ENCODE measurements around the gene SYT6. TPM values are rescaled to one million over a fixed set of nuclear protein-coding genes. Genes with fewer than 3 reads are reported as not detected.

Gene SYT6
- total RNA-seq, 1 experiment from 2014 or later = 77.2 TPM

DNA sequence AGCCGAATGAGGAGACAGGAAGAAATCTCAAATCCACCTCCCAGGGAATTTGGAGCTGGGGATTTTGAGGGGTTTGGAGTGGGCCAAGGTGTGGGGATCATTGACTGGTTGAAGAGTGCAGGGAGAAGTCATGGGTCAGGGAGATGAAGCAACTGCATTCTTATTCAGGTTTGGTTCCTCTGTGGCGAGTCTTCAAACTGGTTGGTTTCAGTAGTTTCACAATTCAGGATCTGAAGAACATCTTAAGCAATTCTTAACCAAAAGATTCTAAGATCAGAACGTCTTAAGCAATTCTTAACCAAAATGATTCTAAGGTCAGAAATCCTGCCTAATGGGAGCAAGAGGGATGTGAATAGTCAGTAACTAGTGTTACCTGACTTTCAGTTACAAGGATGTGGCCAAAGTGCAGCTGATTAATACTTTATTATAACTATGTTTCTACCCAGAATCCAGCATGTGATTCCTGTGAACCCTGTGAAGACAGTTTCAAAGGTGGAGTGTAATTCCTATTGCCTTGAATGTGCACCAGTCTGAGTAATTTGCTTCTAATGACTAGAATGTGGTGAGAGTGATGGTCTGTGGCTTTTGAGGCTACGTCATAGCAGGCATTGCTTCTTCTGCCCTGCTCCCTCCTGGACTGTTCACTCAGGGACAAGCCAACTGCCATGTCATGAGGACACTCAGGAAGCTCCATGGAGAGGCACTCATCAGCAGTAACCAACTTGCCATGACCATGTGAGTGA lies 113.2 kb downstream of the SYT6 start:
- no peaks in the 10 kb centered on the region for H3K79me2 ChIP-seq (ENCODE audit: insufficient read depth, low read length)
- no peak overlapping the region for H3K9ac ChIP-seq (ENCODE audit: extremely low read depth, insufficient read length, low read length)
- H4K8ac ChIP-seq (replicated peaks; ENCODE audit: insufficient read length, low read depth, low read length) = no peak overlapping the region
- Mint-ChIP-seq H3K36me3 (ENCODE audit: insufficient read depth in 1 of 3, low read depth in 3 of 3) (peaks cover 0 to 15% (median 10%) of the 10 kb centered on the region in 3 experiments; a peak in 5 of 7 replicates), H3K4me3 (no peak overlapping the region; a peak in 1 of 5 replicates), H3K27me3 (ENCODE audit: low read depth) (no peaks in the 10 kb centered on the region), H3K4me1 (peaks cover 39 to 46% of the 10 kb centered on the region in 2 experiments), H3K9me3 (peaks cover 4 to 5% of the 10 kb centered on the region in 2 experiments; a peak in 3 of 5 replicates), H3K27ac (peak overlapping the region in 2 of 3 experiments; percentile 93; a peak in 5 of 7 replicates)
- no peak overlapping the region for H2AFZ ChIP-seq (ENCODE audit: low read length)
- H4K5ac ChIP-seq (ENCODE audit: insufficient read length, low read depth, low read length) = no peak overlapping the region
- H3K27me3 ChIP-seq (ENCODE audit: insufficient read depth, low read length) = no peaks in the 10 kb centered on the region
- H2BK15ac ChIP-seq (ENCODE audit: low read depth, low read length) = no peak overlapping the region
- no peak overlapping the region for H2BK20ac ChIP-seq (ENCODE audit: low read depth, low read length, poor library complexity, severe bottlenecking)
- H3K23ac ChIP-seq (ENCODE audit: insufficient read length, low read depth, low read length) = no peak overlapping the region
- TF ChIP-seq, protein P1, sequence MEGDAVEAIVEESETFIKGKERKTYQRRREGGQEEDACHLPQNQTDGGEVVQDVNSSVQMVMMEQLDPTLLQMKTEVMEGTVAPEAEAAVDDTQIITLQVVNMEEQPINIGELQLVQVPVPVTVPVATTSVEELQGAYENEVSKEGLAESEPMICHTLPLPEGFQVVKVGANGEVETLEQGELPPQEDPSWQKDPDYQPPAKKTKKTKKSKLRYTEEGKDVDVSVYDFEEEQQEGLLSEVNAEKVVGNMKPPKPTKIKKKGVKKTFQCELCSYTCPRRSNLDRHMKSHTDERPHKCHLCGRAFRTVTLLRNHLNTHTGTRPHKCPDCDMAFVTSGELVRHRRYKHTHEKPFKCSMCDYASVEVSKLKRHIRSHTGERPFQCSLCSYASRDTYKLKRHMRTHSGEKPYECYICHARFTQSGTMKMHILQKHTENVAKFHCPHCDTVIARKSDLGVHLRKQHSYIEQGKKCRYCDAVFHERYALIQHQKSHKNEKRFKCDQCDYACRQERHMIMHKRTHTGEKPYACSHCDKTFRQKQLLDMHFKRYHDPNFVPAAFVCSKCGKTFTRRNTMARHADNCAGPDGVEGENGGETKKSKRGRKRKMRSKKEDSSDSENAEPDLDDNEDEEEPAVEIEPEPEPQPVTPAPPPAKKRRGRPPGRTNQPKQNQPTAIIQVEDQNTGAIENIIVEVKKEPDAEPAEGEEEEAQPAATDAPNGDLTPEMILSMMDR (conservative IDR thresholded peaks at IDR 0.05) = no peak
- no peak overlapping the region for H2BK120ac ChIP-seq (ENCODE audit: low read depth, low read length, poor library complexity, severe bottlenecking)
- no peaks in the 10 kb centered on the region for H3K23me2 ChIP-seq (ENCODE audit: insufficient read length, low read depth, low read length, poor library complexity, severe bottlenecking)
- no peak overlapping the region for H2AK5ac ChIP-seq (ENCODE audit: insufficient read length, low read length)
- no peak for DNase-seq
- no peak overlapping the region for H2BK5ac ChIP-seq (ENCODE audit: insufficient read length, low read length)
- no peak overlapping the region for H3K4me2 ChIP-seq (ENCODE audit: insufficient read depth, insufficient read length, low read length)
- no peaks in the 10 kb centered on the region for H3K79me1 ChIP-seq (ENCODE audit: insufficient read depth, low read depth, low read length, poor library complexity, severe bottlenecking)
- peaks cover 13% of the 10 kb centered on the region for H3K4me1 ChIP-seq (ENCODE audit: insufficient read depth, low read length)
- H4K20me1 ChIP-seq (ENCODE audit: control insufficient read depth, insufficient read depth, insufficient read length) = no peaks in the 10 kb centered on the region
- no peak overlapping the region for H3K4ac ChIP-seq (ENCODE audit: low read depth, low read length)
- H3K18ac ChIP-seq (ENCODE audit: insufficient read length, low read depth, low read length) = no peak overlapping the region
- H3T11ph ChIP-seq (ENCODE audit: low read length) = no peak overlapping the region
- H4K91ac ChIP-seq (ENCODE audit: insufficient read length, low read depth, low read length) = no peak overlapping the region
- H3K27ac ChIP-seq (ENCODE audit: insufficient read length, low read depth, low read length) = no peak overlapping the region
- H3K56ac ChIP-seq (ENCODE audit: insufficient read length, low read depth, low read length) = no peak overlapping the region
- H2BK12ac ChIP-seq (ENCODE audit: insufficient read length, low read depth, low read length) = no peak overlapping the region
- no peak overlapping the region for H3K14ac ChIP-seq (ENCODE audit: insufficient read depth, low read length)
- no peaks in the 10 kb centered on the region for H3K9me3 ChIP-seq (ENCODE audit: control insufficient read depth, low read depth, low read length)
- WGBS (ENCODE audit: extremely low coverage, insufficient read length, low lambda C conversion rate) = no CpG with 5 or more reads among the region's 4 CpGs

Other genes with a start within 250 kb of the SYT6 start
- 19.3 and 19.7 TPM in 2 replicates for gene AP4B1, start 249.1 kb downstream of the SYT6 start, total RNA-seq (2021)
- 12.0 and 13.4 TPM in 2 replicates for gene DCLRE1B, start 248.5 kb downstream of the SYT6 start, total RNA-seq (2021)
- gene HIPK1, start 224.5 kb downstream of the SYT6 start, total RNA-seq (2021) = 65.7 and 68.1 TPM in 2 replicates
- gene OLFML3, start 174.4 kb downstream of the SYT6 start, total RNA-seq (2021) = 171 and 176 TPM in 2 replicates